A673 (cell line): ENCODE results near the gene ME3.

Experiments
- EZH2 ChIP-seq: fragments of 200-600 bp; sonication (generic); IDR thresholded peaks from 2 replicates; pipeline ENCODE4 v1.6.1; 2017; ENCODE audit warnings: borderline replicate concordance, low read depth, mild to moderate bottlenecking, mixed read lengths, antibody characterized with exemption, low read length; ENCODE audit not compliant: poor library complexity, severe bottlenecking
- TF ChIP-seq, protein P1 (sequence below): fragments of 300-800, 200-600 bp; sonication (generic); conservative IDR thresholded peaks from 2 replicates; pipeline ENCODE4 v1.5.1; 2017; ENCODE audit warnings: low read depth, mild to moderate bottlenecking, antibody characterized with exemption, low read length, moderate library complexity, mixed read lengths

DNA sequence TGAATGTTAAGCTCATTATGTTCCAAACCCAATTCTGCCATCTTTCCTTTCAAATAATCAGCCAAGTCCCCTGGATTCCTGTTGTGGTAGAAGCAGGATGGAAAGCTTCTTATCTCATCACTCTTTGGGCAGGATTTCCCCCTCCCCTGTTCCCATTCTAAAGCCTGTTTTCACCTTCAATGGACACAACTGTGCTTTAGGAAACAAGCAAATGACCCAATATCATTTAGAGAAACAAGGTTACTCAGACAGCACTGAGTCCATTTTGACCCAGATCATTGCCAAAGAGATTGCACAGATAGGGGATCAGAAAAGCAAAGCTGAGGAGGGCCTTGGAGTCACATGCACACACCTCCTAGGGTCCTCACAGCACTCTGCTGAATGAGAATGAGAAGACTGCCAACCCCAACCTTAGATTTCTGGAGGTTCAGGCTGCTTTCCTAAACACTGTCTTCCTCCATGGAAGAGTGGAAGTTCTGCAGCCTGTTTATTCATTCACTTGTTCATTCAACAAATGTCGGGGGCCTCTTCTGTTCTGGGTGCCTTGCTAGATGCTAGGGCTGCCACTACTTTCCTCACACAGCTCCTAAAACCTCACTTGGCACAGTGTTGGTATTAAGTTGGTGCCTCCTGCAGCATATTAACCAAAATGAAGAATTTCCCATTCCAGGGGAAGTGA lies 95.3 kb downstream of the ME3 start:
- no peak for TF ChIP-seq EZH2
- TF ChIP-seq, protein P1, sequence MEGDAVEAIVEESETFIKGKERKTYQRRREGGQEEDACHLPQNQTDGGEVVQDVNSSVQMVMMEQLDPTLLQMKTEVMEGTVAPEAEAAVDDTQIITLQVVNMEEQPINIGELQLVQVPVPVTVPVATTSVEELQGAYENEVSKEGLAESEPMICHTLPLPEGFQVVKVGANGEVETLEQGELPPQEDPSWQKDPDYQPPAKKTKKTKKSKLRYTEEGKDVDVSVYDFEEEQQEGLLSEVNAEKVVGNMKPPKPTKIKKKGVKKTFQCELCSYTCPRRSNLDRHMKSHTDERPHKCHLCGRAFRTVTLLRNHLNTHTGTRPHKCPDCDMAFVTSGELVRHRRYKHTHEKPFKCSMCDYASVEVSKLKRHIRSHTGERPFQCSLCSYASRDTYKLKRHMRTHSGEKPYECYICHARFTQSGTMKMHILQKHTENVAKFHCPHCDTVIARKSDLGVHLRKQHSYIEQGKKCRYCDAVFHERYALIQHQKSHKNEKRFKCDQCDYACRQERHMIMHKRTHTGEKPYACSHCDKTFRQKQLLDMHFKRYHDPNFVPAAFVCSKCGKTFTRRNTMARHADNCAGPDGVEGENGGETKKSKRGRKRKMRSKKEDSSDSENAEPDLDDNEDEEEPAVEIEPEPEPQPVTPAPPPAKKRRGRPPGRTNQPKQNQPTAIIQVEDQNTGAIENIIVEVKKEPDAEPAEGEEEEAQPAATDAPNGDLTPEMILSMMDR = no peak
